Measurements from ENCODE around the gene TKT. TPM values are rescaled to one million over a fixed set of nuclear protein-coding genes. Genes with fewer than 3 reads are reported as not detected.

TKT gene
- total RNA-seq, 1 donor from 2014 or later: 437 TPM

DNA sequence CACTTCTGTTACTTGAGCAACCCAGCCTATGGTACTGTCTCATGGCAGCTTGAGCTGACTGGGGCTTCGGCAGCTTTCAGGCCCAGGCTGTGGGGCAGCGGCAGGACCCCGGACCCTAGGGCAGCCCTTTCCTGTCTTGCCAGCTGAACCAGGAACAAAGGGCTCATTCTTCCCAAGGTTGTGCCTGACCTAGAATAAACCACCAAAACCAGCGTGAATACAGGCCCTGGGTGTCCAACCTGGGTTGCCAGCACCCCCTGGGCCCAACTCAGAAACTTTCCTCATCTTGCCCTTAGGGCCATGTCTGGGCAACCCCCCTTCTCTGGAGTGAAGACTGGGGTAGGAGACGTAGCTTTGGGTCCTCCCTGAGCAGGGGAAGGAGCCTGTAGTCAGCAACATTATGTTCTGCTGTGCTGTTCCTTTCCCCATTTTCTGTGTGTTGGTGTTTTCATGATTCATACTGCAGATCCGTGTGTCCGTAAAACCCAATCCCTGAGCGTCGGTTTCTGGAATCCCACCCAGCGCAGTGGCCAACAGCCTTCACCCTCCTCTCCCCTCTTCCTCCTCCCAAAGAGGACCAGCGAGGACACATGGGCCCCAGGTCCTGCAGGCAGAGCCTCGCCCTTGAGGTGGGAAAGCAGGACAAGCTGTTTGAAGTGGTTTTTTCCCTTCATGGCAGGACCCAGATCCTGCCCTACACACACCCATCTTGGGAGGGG is 33.5 kb downstream of the TKT start:
- TF ChIP-seq, protein P1, sequence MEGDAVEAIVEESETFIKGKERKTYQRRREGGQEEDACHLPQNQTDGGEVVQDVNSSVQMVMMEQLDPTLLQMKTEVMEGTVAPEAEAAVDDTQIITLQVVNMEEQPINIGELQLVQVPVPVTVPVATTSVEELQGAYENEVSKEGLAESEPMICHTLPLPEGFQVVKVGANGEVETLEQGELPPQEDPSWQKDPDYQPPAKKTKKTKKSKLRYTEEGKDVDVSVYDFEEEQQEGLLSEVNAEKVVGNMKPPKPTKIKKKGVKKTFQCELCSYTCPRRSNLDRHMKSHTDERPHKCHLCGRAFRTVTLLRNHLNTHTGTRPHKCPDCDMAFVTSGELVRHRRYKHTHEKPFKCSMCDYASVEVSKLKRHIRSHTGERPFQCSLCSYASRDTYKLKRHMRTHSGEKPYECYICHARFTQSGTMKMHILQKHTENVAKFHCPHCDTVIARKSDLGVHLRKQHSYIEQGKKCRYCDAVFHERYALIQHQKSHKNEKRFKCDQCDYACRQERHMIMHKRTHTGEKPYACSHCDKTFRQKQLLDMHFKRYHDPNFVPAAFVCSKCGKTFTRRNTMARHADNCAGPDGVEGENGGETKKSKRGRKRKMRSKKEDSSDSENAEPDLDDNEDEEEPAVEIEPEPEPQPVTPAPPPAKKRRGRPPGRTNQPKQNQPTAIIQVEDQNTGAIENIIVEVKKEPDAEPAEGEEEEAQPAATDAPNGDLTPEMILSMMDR (IDR thresholded peaks at IDR 0.05): no peak
- Histone ChIP-seq H3K4me3 (no peak overlapping the region), H3K9me3 (no peaks in the 10 kb centered on the region), H3K27ac (no peak overlapping the region), H3K36me3 (peaks cover 47% of the 10 kb centered on the region), H3K27me3 (ENCODE audit: low read depth) (no peaks in the 10 kb centered on the region), H3K4me1 (no peaks in the 10 kb centered on the region)
- DNase-seq (peak; percentile 36), ATAC-seq (no peak)
- intact Hi-C loops (cut with DNase I): no loop called here

DNA sequence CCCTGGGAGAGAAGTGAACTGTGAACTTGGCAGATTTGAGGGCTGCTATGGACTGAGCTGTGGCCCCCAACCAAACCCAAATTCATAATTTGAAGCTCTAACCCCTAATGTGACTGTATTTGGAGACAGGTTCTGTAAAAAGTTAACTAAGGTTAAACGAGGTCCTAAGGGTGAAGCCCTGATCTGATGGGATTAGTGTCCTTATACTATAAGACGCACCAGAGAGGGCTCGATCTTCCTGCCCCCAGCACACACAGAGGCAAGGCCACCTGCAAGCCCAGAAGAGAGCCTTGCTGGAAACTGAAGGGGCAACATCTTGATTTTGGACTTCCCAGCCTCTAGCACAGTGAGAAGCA is 34.0 kb downstream of the TKT start:
- H3K4me1 ChIP-seq: no peaks in the 10 kb centered on the region

DNA sequence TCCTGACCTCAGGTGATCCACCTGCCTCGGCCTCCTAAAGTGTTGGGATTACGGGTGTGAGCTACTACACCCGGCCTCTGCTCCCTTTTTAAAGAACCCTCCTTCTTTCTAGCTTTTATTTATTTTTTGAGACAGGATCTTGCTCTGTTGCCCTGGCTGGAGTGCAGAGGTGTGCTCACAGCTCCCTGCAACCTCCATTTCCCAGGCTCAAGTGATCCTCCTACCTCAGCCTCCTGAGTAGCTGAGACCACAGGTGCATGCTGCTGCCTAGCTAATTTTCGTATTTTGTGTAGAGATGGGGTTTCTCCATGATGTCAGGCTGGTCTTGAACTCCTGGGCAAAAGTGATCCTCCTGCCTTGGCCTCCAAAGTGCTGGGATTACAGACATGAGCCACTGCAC is 34.5 kb downstream of the TKT start:
- Histone ChIP-seq H3K27me3 (ENCODE audit: low read depth) (no peaks in the 10 kb centered on the region), H3K27ac (no peak overlapping the region), H3K9me3 (no peaks in the 10 kb centered on the region), H3K4me3 (no peak overlapping the region), H3K36me3 (peaks cover 37% of the 10 kb centered on the region), H3K4me1 (no peaks in the 10 kb centered on the region)
- TF ChIP-seq, protein P1 (IDR thresholded peaks at IDR 0.05): no peak
- no peak for ATAC-seq
- intact Hi-C loops (cut with DNase I): no loop called here
- peak; percentile 3 for DNase-seq

More for the DNA sequence above, 34.0 kb downstream of the TKT start:
- no peak overlapping the region for H3K4me3 ChIP-seq
- DNase-seq (peak; percentile 9), ATAC-seq (no peak)
- intact Hi-C loops (cut with DNase I): no loop called here
- no peaks in the 10 kb centered on the region for H3K27me3 ChIP-seq (ENCODE audit: low read depth)
- H3K36me3 ChIP-seq: peaks cover 41% of the 10 kb centered on the region
- no peak overlapping the region for H3K27ac ChIP-seq
- H3K9me3 ChIP-seq: no peaks in the 10 kb centered on the region
- TF ChIP-seq, protein P1 (IDR thresholded peaks at IDR 0.05): no peak

DNA sequence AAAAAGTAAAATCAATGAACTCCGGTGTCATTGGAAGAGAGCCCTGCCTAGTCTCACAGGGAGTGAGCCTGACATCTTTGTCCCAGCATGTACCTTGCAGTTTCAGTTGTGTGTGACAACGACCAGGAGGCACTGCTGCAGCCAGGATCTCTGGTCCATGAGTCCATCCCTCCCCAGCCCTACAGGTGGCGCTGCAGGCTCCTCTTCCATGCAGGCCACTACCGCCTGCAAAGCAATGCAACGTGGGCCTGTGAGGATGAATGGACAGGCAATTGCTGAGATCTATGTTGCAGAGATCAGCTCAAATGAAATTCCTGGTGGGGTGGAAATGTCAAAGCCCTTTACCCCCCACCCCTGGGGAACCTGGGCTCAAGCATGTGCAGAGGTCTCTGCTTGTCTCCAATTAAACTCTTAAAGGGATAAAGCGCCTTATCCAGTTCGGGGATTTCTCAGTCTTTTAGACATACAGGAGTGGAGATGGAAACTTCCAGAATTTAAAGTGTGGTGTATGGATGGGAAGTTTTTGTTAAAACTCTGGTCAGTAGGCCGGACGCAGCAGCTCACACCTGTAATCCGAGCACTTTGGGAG is 35.8 kb downstream of the TKT start:
- intact Hi-C loops (cut with DNase I): no loop called here
- no peaks in the 10 kb centered on the region for H3K4me1 ChIP-seq
- no peaks in the 10 kb centered on the region for H3K9me3 ChIP-seq
- H3K4me3 ChIP-seq: no peak overlapping the region
- peak; percentile 93 to 94 for ATAC-seq
- no peaks in the 10 kb centered on the region for H3K27me3 ChIP-seq (ENCODE audit: low read depth)
- H3K36me3 ChIP-seq: peaks cover 23% of the 10 kb centered on the region
- TF ChIP-seq, protein P1 (IDR thresholded peaks at IDR 0.05): peak; percentile 95
- H3K27ac ChIP-seq: no peak overlapping the region
- peak; percentile 88 for DNase-seq

DNA sequence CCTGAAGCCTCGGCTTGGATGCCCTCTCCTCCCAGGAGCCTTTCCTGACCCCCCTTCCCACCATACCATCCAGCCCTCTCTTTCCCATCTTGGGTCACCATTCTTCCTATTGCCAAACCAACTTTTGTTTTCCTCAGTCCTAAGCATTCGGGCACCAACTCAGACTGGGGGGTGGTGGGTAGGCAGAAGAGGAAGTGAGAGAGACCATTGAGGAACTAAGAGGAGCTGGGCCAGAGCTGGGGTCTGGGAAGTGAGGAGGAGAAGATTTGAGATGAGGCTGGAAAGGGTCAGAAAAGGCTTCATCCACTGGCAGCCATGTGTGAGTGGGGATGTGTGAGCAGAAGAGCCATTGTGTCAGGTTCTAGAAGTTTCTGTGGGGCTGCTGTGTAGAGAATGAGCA is 37.7 kb downstream of the TKT start:
- no peak overlapping the region for H3K4me3 ChIP-seq
- intact Hi-C loops (cut with DNase I): no loop called here
- no peaks in the 10 kb centered on the region for H3K27me3 ChIP-seq (ENCODE audit: low read depth)
- H3K36me3 ChIP-seq: peaks cover 4% of the 10 kb centered on the region
- peak in 1 of 2 donors; percentile 65 for ATAC-seq
- no peak overlapping the region for H3K27ac ChIP-seq
- DNase-seq: peak; percentile 47
- no peaks in the 10 kb centered on the region for H3K4me1 ChIP-seq
- TF ChIP-seq, protein P1 (IDR thresholded peaks at IDR 0.05): no peak
- no peaks in the 10 kb centered on the region for H3K9me3 ChIP-seq

Measured in lower lobe of right lung (tissue), 2 donors.